Erythroblast (primary cell): ENCODE results near the gene DHX34.
"Not testable (repeated sequence)": the region's sequence is repeated elsewhere in the genome, so short reads cannot be mapped to it uniquely, and the experiment has no call there.

Experiments
- GATA1 ChIP-seq: IDR thresholded peaks from 2 replicates; pipeline ENCODE4 v1.6.1; 2011; ENCODE audit warnings: low read depth, mild to moderate bottlenecking, control low read depth, low read length, moderate library complexity
- POLR2A ChIP-seq: IDR thresholded peaks from 2 replicates; pipeline ENCODE4 v1.6.1; 2011; ENCODE audit warnings: mild to moderate bottlenecking, low read length

DNA sequence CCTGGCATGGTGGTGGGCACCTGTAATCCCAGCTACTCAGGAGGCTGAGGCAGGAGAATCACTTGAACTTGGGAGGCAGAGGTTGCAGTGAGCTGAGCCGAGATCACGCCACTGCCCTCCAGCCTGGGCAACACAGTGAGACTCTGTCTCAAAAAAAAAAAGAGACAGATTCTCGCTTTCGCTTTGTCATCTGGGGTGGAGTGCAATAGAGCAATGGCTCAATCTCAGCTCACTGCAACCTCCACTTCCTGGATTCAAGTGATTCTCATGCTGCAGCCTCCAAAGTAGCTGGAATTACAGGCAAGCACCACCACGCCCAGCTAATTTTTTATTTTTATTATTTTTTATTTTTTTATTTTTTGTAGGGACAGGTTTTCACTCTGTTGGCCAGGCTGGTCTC lies 39.6 kb downstream of the DHX34 start:
- not testable (repeated sequence) for TF ChIP-seq POLR2A, GATA1
